ENCODE results near the gene LRRC32. TPM values are rescaled to one million over a fixed set of nuclear protein-coding genes. Genes with fewer than 3 reads are reported as not detected.

The LRRC32 gene, protein sequence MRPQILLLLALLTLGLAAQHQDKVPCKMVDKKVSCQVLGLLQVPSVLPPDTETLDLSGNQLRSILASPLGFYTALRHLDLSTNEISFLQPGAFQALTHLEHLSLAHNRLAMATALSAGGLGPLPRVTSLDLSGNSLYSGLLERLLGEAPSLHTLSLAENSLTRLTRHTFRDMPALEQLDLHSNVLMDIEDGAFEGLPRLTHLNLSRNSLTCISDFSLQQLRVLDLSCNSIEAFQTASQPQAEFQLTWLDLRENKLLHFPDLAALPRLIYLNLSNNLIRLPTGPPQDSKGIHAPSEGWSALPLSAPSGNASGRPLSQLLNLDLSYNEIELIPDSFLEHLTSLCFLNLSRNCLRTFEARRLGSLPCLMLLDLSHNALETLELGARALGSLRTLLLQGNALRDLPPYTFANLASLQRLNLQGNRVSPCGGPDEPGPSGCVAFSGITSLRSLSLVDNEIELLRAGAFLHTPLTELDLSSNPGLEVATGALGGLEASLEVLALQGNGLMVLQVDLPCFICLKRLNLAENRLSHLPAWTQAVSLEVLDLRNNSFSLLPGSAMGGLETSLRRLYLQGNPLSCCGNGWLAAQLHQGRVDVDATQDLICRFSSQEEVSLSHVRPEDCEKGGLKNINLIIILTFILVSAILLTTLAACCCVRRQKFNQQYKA
- total RNA-seq, result 10 to 100 TPM; 12.5 to 15.6 TPM
- long read RNA-seq, full-length matches to known transcripts, result 2 of 13 reads
- long read RNA-seq, partial matches to known transcripts, result 3 of 13 reads
- long read RNA-seq, other reads (novel, unspliced or antisense), result 8 of 13 reads

- intact Hi-C loops (cut with DNase I, micrococcal nuclease), result loop anchor here in 1 of 2 donors (10.0 kb wide), 1 partner anchor 96 kb away; no protein-coding TSS in a partner anchor
- peak in 1 of 2 donors; percentile 64 for DNase-seq
- ATAC-seq, result peak; percentile 63
These were observed at the start of gene LRRC32 for GRCh38 chr11:76670485-76671236. Gene LRRC32, minus strand, starts transcription at chr11:76670747. Its CDS starts 4,793 bp downstream, at chr11:76665954.

GRCh38 chr11:76719686-76720085, 49.1 kb upstream of the LRRC32 start:
- DNase-seq, result no peak
- no peak for ATAC-seq
- intact Hi-C loops (cut with DNase I, micrococcal nuclease), result no loop called here

- no peak for DNase-seq
- intact Hi-C loops (cut with DNase I, micrococcal nuclease), result no loop called here
- no peak for ATAC-seq
These were observed 48.7 kb upstream of the LRRC32 start for GRCh38 chr11:76719281-76719680.

- no peak for DNase-seq
- ATAC-seq, result no peak
- intact Hi-C loops (cut with DNase I, micrococcal nuclease), result no loop called here
These were observed 47.3 kb upstream of the LRRC32 start for GRCh38 chr11:76717816-76718215.

DNA sequence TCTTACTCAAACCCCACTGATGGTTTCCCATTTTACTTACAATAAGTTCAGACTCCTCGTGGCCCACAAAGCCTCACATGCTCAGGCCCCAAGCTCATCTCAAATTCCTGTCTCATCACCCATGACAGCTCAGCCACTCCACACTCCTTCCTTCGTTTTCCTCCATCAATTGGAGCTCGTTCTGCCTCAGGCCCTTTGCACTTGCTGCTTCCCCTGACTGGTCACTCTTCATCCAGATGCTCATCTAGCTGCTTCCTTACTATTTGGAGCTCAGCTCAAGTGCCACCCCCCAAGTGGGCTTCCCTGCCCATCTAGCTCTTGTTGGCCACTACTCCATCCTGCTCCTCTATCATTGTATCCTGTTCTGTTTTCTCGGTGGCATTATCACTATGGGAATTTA, 46.8 kb upstream of the LRRC32 start:
- intact Hi-C loops (cut with DNase I, micrococcal nuclease), result no loop called here
- ATAC-seq (no peak), DNase-seq (no peak)

DNA sequence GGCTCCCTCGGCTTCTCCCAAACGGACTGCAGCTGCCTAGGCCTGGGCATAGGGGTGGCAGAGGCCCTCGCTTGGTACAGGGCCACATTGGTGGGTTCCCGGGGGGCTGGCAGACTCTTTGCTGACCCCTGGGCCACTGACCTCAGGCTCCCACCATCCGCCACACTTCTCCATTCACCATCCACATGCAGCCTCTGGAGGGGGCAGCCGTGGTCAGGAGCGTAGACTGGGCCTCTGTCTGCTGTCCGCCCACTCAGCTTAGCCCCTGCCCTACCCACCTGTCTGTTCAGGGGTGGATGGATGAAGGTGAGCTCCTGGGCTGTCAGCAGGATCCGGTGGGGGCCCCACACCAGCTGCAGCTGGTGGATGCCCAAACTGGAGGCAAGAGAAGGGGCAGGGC, 45.7 kb upstream of the LRRC32 start:
- intact Hi-C loops (cut with DNase I, micrococcal nuclease), result no loop called here
- no peak for DNase-seq
- no peak for ATAC-seq

GRCh38 chr11:76714493-76714892, 43.9 kb upstream of the LRRC32 start:
- intact Hi-C loops (cut with DNase I, micrococcal nuclease), result no loop called here
- no peak for ATAC-seq
- DNase-seq, result no peak

DNA sequence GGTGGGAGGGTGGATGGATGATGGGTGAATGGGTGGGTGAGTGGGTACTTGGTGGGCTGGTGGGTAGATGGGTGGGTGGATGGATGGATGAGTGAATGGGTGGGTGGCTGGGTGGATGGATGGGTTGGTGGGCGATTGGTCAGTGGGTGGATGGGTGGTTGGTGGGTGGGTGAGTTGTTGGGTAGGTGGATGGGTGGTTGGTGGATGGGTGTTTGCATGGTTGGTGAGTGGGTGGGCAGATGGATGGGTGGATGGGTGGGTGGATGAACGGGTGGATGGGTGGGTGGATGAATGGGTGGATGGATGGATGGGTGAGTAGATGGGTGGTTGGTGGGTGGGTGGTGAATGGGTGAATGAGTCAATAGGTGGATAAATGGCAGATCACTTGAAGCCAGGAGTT, 43.0 kb upstream of the LRRC32 start:
- ATAC-seq, result no peak
- intact Hi-C loops (cut with DNase I, micrococcal nuclease), result no loop called here

GRCh38 chr11:76712125-76712524, 41.6 kb upstream of the LRRC32 start:
- no peak for DNase-seq
- intact Hi-C loops (cut with DNase I, micrococcal nuclease), result no loop called here
- no peak for ATAC-seq

More for the DNA sequence above, 43.0 kb upstream of the LRRC32 start:
- DNase-seq, result no peak

GRCh38 chr11:76709756-76710155, 39.2 kb upstream of the LRRC32 start:
- DNase-seq (no peak), ATAC-seq (no peak)
- intact Hi-C loops (cut with DNase I, micrococcal nuclease), result no loop called here

GRCh38 chr11:76708972-76709660, 38.6 kb upstream of the LRRC32 start:
- intact Hi-C loops (cut with DNase I, micrococcal nuclease), result no loop called here
- ATAC-seq, result no peak
- no peak for DNase-seq

GRCh38 chr11:76707293-76707825, 36.8 kb upstream of the LRRC32 start:
- no peak for DNase-seq
- intact Hi-C loops (cut with DNase I, micrococcal nuclease), result no loop called here
- no peak for ATAC-seq

- intact Hi-C loops (cut with DNase I, micrococcal nuclease), result no loop called here
- no peak for DNase-seq
- no peak for ATAC-seq
These were observed 36.1 kb upstream of the LRRC32 start for GRCh38 chr11:76706667-76707066.

- ATAC-seq, result no peak
- intact Hi-C loops (cut with DNase I, micrococcal nuclease), result no loop called here
- no peak for DNase-seq
These were observed 35.3 kb upstream of the LRRC32 start for GRCh38 chr11:76705826-76706225.

- DNase-seq, result no peak
- ATAC-seq, result no peak
- intact Hi-C loops (cut with DNase I, micrococcal nuclease), result no loop called here
These were observed 33.8 kb upstream of the LRRC32 start for GRCh38 chr11:76704171-76704948.

GRCh38 chr11:76703707-76704106, 33.2 kb upstream of the LRRC32 start:
- ATAC-seq, result no peak
- intact Hi-C loops (cut with DNase I, micrococcal nuclease), result no loop called here
- no peak for DNase-seq

DNA sequence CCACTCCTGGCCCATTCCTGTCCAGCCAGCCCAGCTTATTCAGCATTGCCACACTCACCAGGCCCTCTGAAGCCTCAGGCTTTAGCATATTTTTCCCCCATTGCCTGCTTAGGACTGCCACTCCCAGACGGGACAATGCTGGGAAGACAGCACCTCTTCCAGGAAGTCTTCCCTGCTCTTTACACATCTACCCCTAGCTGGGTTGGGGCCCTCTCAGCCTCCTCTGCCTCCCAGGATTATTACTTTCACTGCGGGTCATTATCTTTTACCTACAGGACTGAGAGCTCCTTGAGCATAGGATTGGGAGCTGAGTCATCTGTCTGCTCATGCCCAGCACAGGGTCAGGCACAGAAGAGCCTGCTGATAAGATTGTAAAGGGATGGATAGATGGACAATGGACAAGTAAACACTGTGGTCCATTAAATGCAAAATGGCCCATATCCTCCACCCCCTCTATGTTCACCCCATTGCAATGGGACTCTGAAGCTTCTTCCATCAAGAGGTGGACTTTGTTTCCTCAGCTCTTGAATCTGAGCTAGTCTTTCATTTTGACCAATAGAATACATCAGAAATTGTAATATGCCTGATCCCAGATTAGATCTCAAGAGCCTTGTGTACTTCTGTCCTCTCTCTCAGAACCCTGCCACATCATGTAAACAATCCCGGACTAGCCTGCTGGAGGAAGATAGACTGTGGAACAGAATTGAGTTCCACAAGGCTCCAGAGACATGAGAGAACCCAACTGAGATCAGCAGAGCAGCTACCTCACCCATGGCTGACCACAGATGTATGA, 32.0 kb upstream of the LRRC32 start:
- ATAC-seq (no peak), DNase-seq (no peak)
- intact Hi-C loops (cut with DNase I, micrococcal nuclease), result no loop called here
